Gastroesophageal sphincter (tissue), 4 donors: ENCODE data around the gene PLPPR3. TPM values are rescaled to one million over a fixed set of nuclear protein-coding genes. Genes with fewer than 3 reads are reported as not detected.

Source experiments
- ATAC-seq: fragments of 150-250 bp; one replicate; pipeline ENCODE4 v1.9.1; 2016; ENCODE audit warnings: mild to moderate bottlenecking, moderate library complexity
- H3K27ac ChIP-seq, 4 donors: fragments of 200-600 bp; sonication (generic) in 3 of 4; 1 replicate in 3 of 4; 2 replicates in 1 of 4; pipeline ENCODE4 v1.5.1; 2016 to 2019
- H3K27me3 ChIP-seq: fragments of 200-600 bp; sonication (generic); one replicate; pipeline ENCODE4 v1.5.1; 2019
- H3K36me3 ChIP-seq, 2 donors: fragments of 200-600 bp; sonication (generic); one replicate each; pipeline ENCODE4 v1.5.1; 2019; ENCODE audit warnings: control low read depth in 1 of 2
- H3K4me1 ChIP-seq, 3 donors: fragments of 200-600 bp; sonication (generic); 1 replicate in 2 of 3; 2 replicates in 1 of 3; pipeline ENCODE4 v1.5.1; 2016 to 2019; ENCODE audit warnings: control low read depth in 2 of 3
- H3K4me3 ChIP-seq, 2 donors: fragments of 200-600 bp; sonication (generic); one replicate each; pipeline ENCODE4 v1.5.1; 2019; ENCODE audit warnings: mild to moderate bottlenecking in 1 of 2, moderate library complexity in 1 of 2
- H3K9me3 ChIP-seq, 3 donors: fragments of 200-600 bp; sonication (generic); one replicate each; pipeline ENCODE4 v1.5.1; 2017 to 2019; ENCODE audit warnings: control low read depth in 2 of 3
- EP300 ChIP-seq: sonication (generic); formaldehyde crosslinking; IDR thresholded peaks from one replicate; pipeline ENCODE4 v1.6.1; 2017; ENCODE audit warnings: antibody characterized with exemption, mild to moderate bottlenecking
- POLR2A ChIP-seq, 2 donors: fragments of 450-650 bp; IDR thresholded peaks; one replicate each; pipeline ENCODE4 v1.6.1; 2017; ENCODE audit warnings: antibody characterized with exemption in 2 of 2, mild to moderate bottlenecking in 2 of 2, moderate library complexity in 1 of 2
- POLR2AphosphoS5 ChIP-seq: sonication (generic); formaldehyde crosslinking; IDR thresholded peaks from one replicate; pipeline ENCODE4 v1.6.1; 2017; ENCODE audit warnings: antibody characterized with exemption
- WGBS, 2 donors: methylation state at CpG; one replicate each; pipeline ENCODE4 v1.1.5; 2018; ENCODE audit warnings: low coverage in 1 of 2; 5-methylcytosine and 5-hydroxymethylcytosine counted together
- total RNA-seq, 4 donors: library from RNA; depleted of rRNA; stranded (reverse); fragments of >200 nt; gene quantifications; one replicate each; pipeline ENCODE4 v1.1.0, GENCODE V29; 2016
- TF ChIP-seq, protein P1 (sequence below), 4 experiments: fragments of 200-600 bp in 2 of 4; fragments of 450-650 bp in 2 of 4; sonication (generic) in 1 of 4; IDR thresholded peaks; one replicate each; pipeline ENCODE4 v1.5.1; 2017 to 2019; ENCODE audit warnings: antibody characterized with exemption in 4 of 4, mild to moderate bottlenecking in 2 of 4, moderate library complexity in 2 of 4

The PLPPR3 gene
- total RNA-seq, 4 donors from 2014 or later, result not detected

DNA sequence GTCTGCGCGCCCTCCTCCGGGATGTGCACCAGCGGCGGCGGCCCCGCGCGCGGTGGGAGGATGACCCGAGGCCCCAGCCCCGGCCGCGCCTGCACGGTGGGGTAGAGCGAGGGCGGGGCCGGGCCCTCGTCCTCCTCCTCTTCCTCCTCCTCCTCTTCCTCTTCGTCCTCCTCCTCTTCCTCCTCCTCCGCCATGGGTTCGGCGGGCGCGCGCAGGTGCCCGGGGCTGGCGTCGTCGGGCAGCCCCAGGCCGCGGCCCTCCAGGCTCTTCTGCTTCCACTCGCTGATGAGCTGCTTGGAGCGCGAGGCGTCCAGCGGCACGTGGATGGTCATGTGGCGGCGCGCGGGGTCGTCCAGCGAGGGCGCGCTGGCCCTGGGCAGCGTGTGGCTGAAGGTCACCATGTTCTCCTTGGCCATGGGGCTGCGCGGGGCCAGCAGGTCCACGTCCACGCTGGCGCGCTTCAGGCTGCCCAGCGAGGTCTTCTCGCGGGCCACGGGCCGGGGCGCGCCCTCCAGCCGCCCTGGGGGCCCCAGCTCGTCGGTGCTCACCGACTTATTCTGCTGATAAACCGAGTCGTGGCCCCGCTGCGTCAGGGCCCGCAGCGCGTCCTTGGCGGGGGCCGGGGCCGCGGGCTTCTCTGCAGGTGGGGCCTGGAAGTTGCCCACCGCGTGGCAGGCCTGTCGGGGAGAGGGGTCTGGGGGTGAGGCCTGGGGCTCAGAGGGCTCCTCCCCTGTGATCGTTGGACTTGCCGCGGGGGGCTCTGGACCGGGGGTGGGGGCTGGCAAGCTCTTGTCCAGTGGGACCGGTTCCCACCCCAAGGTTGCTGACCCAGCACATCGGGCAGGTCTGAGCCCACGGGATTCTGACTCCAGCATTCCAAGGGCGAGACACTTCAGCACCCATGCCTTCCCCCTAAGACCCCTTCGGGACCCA, 8.3 kb downstream of the PLPPR3 start:
- WGBS, 2 donors, result 89 to 100% methylated on average over 1 to 23 of the region's 87 CpGs
- H3K9me3 ChIP-seq, result no peaks in the 10 kb centered on the region
- no peak overlapping the region for H3K4me3 ChIP-seq
- peaks cover 4 to 52% of the 10 kb centered on the region in 2 donors for H3K36me3 ChIP-seq
- no peak overlapping the region for H3K27ac ChIP-seq
- no peaks in the 10 kb centered on the region for H3K4me1 ChIP-seq
- no peaks in the 10 kb centered on the region for H3K27me3 ChIP-seq
- TF ChIP-seq, protein P1, sequence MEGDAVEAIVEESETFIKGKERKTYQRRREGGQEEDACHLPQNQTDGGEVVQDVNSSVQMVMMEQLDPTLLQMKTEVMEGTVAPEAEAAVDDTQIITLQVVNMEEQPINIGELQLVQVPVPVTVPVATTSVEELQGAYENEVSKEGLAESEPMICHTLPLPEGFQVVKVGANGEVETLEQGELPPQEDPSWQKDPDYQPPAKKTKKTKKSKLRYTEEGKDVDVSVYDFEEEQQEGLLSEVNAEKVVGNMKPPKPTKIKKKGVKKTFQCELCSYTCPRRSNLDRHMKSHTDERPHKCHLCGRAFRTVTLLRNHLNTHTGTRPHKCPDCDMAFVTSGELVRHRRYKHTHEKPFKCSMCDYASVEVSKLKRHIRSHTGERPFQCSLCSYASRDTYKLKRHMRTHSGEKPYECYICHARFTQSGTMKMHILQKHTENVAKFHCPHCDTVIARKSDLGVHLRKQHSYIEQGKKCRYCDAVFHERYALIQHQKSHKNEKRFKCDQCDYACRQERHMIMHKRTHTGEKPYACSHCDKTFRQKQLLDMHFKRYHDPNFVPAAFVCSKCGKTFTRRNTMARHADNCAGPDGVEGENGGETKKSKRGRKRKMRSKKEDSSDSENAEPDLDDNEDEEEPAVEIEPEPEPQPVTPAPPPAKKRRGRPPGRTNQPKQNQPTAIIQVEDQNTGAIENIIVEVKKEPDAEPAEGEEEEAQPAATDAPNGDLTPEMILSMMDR (IDR thresholded peaks at IDR 0.05), result no peak
- TF ChIP-seq POLR2AphosphoS5 (no peak), POLR2A (IDR thresholded peaks at IDR 0.05) (no peak), EP300 (no peak)
- no peak for ATAC-seq

DNA sequence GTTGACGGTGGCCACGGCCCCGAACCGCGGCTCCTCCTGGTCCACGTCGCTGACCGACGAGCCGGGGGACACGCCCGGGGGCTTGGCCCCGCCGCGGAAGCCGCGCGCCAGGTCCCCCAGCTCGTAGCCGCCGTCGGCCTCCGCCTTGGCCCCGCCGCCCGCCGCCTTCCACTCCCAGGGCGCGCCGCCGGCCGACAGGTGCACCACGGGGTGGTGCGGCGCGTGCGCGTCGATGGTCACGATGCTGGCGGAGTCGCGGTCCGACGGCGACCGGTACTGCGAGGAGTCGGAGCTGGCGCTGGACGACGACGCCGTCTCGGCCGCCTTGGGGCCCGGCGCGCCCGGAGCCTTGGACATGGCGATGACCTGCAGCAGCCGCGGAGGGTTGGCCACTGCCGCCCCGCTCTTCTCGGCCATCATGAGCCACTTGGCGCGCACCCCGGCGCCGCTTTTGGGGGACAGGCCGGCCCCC, 9.0 kb downstream of the PLPPR3 start:
- no peaks in the 10 kb centered on the region for H3K27me3 ChIP-seq
- H3K4me1 ChIP-seq, result no peaks in the 10 kb centered on the region
- H3K4me3 ChIP-seq, result no peak overlapping the region
- H3K36me3 ChIP-seq, result peaks cover 4 to 59% of the 10 kb centered on the region in 2 donors
- WGBS, 2 donors, result 97% methylated on average over 6 of the region's 72 CpGs; no CpG with 5 or more reads in 1 of the 2 donors
- H3K27ac ChIP-seq, result no peak overlapping the region
- TF ChIP-seq, protein P1 (IDR thresholded peaks at IDR 0.05), result no peak
- TF ChIP-seq EP300 (no peak), POLR2AphosphoS5 (no peak), POLR2A (IDR thresholded peaks at IDR 0.05) (no peak)
- H3K9me3 ChIP-seq, result no peaks in the 10 kb centered on the region
- no peak for ATAC-seq

DNA sequence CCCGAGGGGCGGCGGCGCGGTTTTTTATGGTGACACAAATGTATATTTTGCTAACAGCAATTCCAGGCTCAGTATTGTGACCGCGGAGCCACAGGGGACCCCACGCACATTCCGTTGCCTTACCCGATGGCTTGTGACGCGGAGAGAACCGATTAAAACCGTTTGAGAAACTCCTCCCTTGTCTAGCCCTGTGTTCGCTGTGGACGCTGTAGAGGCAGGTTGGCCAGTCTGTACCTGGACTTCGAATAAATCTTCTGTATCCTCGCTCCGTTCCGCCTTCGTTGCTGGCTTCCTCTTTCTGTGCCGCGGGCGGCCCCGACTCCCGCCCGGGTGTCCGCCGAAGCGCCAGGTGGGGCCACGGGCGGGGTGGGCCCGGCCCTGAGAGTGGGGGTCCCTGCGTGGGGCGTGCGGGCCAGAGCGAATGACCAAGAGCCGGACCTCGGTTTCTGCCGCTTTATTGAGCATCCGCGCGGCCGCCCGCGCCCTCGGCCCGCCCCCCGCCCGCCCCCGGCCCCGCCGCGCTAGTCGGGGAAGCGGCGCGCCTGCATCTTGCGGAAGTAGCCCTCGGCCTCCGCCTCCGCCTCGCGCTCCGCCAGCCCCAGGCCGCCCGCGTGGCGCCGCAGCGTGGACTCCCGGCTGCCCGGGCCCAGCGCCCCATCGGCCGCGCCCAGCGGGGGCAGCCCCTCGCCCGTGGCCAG, 9.6 kb downstream of the PLPPR3 start:
- H3K27ac ChIP-seq, result no peak overlapping the region
- H3K4me3 ChIP-seq, result no peak overlapping the region
- TF ChIP-seq EP300 (no peak), POLR2A (IDR thresholded peaks at IDR 0.05) (no peak), POLR2AphosphoS5 (no peak)
- TF ChIP-seq, protein P1 (IDR thresholded peaks at IDR 0.05), result no peak
- H3K36me3 ChIP-seq, result peaks cover 4 to 65% of the 10 kb centered on the region in 2 donors
- H3K4me1 ChIP-seq, result peaks cover 0 to under 1% (median 0%) of the 10 kb centered on the region in 3 donors
- no peak for ATAC-seq
- H3K9me3 ChIP-seq, result no peaks in the 10 kb centered on the region
- 81 to 83% methylated on average over 2 to 14 of the region's 80 CpGs for WGBS, 2 donors
- H3K27me3 ChIP-seq, result no peaks in the 10 kb centered on the region

DNA sequence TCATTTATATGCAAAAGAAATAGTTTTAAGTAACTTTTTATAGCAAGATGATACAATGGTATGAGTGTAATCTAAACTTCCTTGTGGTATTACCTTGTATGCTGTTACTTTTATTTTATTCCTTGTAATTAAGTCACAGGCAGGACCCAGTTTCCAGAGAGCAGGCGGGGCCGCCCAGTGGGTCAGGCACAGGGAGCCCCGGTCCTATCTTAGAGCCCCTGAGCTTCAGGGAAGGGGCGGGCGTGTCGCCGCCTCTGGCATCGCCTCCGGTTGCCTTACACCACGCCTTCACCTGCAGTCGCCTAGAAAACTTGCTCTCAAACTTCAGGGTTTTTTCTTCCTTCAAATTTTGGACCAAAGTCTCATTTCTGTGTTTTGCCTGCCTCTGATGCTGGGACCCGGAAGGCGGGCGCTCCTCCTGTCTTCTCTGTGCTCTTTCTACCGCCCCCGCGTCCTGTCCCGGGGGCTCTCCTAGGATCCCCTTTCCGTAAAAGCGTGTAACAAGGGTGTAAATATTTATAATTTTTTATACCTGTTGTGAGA, 10.2 kb downstream of the PLPPR3 start:
- H3K4me1 ChIP-seq, result peaks cover 0 to 7% (median 0%) of the 10 kb centered on the region in 3 donors
- H3K36me3 ChIP-seq, result peaks cover 4 to 71% of the 10 kb centered on the region in 2 donors
- H3K4me3 ChIP-seq, result no peak overlapping the region
- no peak overlapping the region for H3K27ac ChIP-seq
- TF ChIP-seq POLR2A (IDR thresholded peaks at IDR 0.05) (no peak), POLR2AphosphoS5 (no peak), EP300 (no peak)
- TF ChIP-seq, protein P1 (IDR thresholded peaks at IDR 0.05), result no peak
- ATAC-seq, result no peak
- no peaks in the 10 kb centered on the region for H3K9me3 ChIP-seq
- H3K27me3 ChIP-seq, result no peaks in the 10 kb centered on the region
- 80 to 89% methylated on average over 1 to 14 of the region's 20 CpGs for WGBS, 2 donors
